Neural cell (in vitro differentiated cells): ENCODE measurements around the gene GABPB1.

Experiments
- EP300 ChIP-seq: fragments of 450-650 bp; conservative IDR thresholded peaks from 2 replicates; pipeline ENCODE4 v1.6.1; 2014; ENCODE audit warnings: antibody characterized with exemption, mild to moderate bottlenecking, moderate library complexity; ENCODE audit not compliant: poor library complexity, severe bottlenecking
- EZH2 ChIP-seq: fragments of 200-600, 300-800 bp; shearing (Covaris generic), sonication (generic); IDR thresholded peaks from 2 replicates; pipeline ENCODE4 v1.6.1; 2014; ENCODE audit warnings: antibody characterized with exemption, low read length, borderline replicate concordance, mild to moderate bottlenecking; ENCODE audit not compliant: insufficient read depth, poor library complexity, severe bottlenecking
- POLR2AphosphoS5 ChIP-seq: IDR thresholded peaks from 2 replicates; pipeline ENCODE4 v1.6.1; 2012
- SMC3 ChIP-seq: fragments of 450-650 bp; conservative IDR thresholded peaks from 2 replicates; pipeline ENCODE4 v1.6.1; 2014; ENCODE audit warnings: antibody characterized with exemption, mild to moderate bottlenecking, moderate library complexity; ENCODE audit not compliant: poor library complexity
- TF ChIP-seq, protein P1 (sequence below): fragments of 450-650 bp; IDR thresholded peaks from 2 replicates; pipeline ENCODE4 v1.5.1; 2014; ENCODE audit warnings: antibody characterized with exemption, mild to moderate bottlenecking, moderate library complexity; ENCODE audit not compliant: poor library complexity, severe bottlenecking
- TF ChIP-seq, protein P2 (sequence below): IDR thresholded peaks from 2 replicates; pipeline ENCODE4 v1.6.1; 2012; ENCODE audit warnings: borderline replicate concordance

DNA sequence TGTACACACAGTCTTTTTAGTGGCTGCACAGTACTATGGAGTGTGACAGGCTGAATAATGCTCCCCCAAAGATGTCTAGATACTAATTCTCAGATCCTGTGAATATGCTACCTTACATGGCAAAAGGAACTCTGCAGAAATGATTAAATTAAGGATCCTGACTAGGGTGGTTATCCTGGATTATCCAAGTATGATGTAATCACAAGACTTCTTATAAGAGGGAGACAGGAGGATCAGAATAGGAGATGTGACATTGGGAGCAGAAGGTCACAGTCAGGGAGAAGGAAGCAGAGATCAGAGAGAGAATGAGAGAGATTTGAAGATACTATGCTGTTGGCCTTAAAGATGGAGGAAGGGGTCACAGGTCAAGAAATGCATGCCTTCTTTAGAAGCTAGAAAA lies 34.5 kb downstream of the GABPB1 start:
- TF ChIP-seq, protein P1, sequence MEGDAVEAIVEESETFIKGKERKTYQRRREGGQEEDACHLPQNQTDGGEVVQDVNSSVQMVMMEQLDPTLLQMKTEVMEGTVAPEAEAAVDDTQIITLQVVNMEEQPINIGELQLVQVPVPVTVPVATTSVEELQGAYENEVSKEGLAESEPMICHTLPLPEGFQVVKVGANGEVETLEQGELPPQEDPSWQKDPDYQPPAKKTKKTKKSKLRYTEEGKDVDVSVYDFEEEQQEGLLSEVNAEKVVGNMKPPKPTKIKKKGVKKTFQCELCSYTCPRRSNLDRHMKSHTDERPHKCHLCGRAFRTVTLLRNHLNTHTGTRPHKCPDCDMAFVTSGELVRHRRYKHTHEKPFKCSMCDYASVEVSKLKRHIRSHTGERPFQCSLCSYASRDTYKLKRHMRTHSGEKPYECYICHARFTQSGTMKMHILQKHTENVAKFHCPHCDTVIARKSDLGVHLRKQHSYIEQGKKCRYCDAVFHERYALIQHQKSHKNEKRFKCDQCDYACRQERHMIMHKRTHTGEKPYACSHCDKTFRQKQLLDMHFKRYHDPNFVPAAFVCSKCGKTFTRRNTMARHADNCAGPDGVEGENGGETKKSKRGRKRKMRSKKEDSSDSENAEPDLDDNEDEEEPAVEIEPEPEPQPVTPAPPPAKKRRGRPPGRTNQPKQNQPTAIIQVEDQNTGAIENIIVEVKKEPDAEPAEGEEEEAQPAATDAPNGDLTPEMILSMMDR, result no peak
- TF ChIP-seq EZH2 (no peak), SMC3 (no peak), POLR2AphosphoS5 (no peak), EP300 (no peak)
- TF ChIP-seq, protein P2, sequence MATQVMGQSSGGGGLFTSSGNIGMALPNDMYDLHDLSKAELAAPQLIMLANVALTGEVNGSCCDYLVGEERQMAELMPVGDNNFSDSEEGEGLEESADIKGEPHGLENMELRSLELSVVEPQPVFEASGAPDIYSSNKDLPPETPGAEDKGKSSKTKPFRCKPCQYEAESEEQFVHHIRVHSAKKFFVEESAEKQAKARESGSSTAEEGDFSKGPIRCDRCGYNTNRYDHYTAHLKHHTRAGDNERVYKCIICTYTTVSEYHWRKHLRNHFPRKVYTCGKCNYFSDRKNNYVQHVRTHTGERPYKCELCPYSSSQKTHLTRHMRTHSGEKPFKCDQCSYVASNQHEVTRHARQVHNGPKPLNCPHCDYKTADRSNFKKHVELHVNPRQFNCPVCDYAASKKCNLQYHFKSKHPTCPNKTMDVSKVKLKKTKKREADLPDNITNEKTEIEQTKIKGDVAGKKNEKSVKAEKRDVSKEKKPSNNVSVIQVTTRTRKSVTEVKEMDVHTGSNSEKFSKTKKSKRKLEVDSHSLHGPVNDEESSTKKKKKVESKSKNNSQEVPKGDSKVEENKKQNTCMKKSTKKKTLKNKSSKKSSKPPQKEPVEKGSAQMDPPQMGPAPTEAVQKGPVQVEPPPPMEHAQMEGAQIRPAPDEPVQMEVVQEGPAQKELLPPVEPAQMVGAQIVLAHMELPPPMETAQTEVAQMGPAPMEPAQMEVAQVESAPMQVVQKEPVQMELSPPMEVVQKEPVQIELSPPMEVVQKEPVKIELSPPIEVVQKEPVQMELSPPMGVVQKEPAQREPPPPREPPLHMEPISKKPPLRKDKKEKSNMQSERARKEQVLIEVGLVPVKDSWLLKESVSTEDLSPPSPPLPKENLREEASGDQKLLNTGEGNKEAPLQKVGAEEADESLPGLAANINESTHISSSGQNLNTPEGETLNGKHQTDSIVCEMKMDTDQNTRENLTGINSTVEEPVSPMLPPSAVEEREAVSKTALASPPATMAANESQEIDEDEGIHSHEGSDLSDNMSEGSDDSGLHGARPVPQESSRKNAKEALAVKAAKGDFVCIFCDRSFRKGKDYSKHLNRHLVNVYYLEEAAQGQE, result no peak
